IMR-90 (cell line): ENCODE measurements around the gene SLC25A12. TPM values are rescaled to one million over a fixed set of nuclear protein-coding genes. Genes with fewer than 3 reads are reported as not detected.

ENCODE experiments used
- ATAC-seq: fragments of 200-7000 bp; cut with Tn5 transposase; 2 replicates; pipeline ENCODE4 v1.9.1; 2020; ENCODE audit warnings: low read depth, mild to moderate bottlenecking, moderate library complexity
- BruUV-seq: library from RNA; stranded (reverse); fragments of 400-500 nt; replicated peaks from 2 replicates; lab custom pipeline; 2021; lab: Mats Ljungman, UMichigan
- CTCF ChIA-PET: fragments of 300-600 bp; formaldehyde crosslinking; extraction: SDS; loops from one replicate; lab custom pipeline; 2021; ENCODE audit warnings: antibody characterized with exemption; lab: Yijun Ruan, JAX
- POLR2A ChIA-PET: fragments of 300-600 bp; sonication (Branson Sonifier 250); formaldehyde crosslinking; loops from one replicate; lab custom pipeline; 2022; ENCODE audit warnings: antibody characterized with exemption; ENCODE audit not compliant: unreplicated experiment; lab: Charles Lee
- DNase-seq: peaks from one replicate; pipeline ENCODE4 v3.0.0; 2013
- H2AFZ ChIP-seq: replicated peaks from 2 replicates; pipeline ENCODE3; 2013; ENCODE audit warnings: low read length, mild to moderate bottlenecking; ENCODE audit not compliant: poor library complexity
- H2AK5ac ChIP-seq: 2 replicates; pipeline ENCODE4 v1.6.1; 2013; ENCODE audit warnings: low read depth, low read length, inconsistent platforms
- H2AK9ac ChIP-seq: replicated peaks from 2 replicates; pipeline ENCODE3; 2013; ENCODE audit warnings: mild to moderate bottlenecking, low read depth, low read length, moderate library complexity; ENCODE audit not compliant: poor library complexity
- H2BK120ac ChIP-seq: 2 replicates; pipeline ENCODE4 v1.6.1; 2013; ENCODE audit warnings: low read depth, low read length, inconsistent platforms
- H2BK15ac ChIP-seq: 3 replicates; pipeline ENCODE4 v1.6.1; 2013; ENCODE audit warnings: low read depth, low read length, inconsistent platforms
- H2BK20ac ChIP-seq: 2 replicates; pipeline ENCODE4 v1.6.1; 2013; ENCODE audit warnings: low read depth, mild to moderate bottlenecking, inconsistent platforms, low read length, moderate library complexity
- H2BK5ac ChIP-seq: 2 replicates; pipeline ENCODE4 v1.6.1; 2013; ENCODE audit warnings: mild to moderate bottlenecking, low read depth, low read length, inconsistent platforms; ENCODE audit not compliant: poor library complexity, severe bottlenecking
- H3K14ac ChIP-seq: replicated peaks from 2 replicates; pipeline ENCODE4 v1.6.1; 2013; ENCODE audit warnings: low read depth, low read length, inconsistent platforms
- H3K18ac ChIP-seq: 2 replicates; pipeline ENCODE4 v1.6.1; 2013; ENCODE audit warnings: low read depth, low read length, control low read depth
- H3K23ac ChIP-seq: 2 replicates; pipeline ENCODE4 v1.6.1; 2013; ENCODE audit warnings: low read depth, low read length, inconsistent platforms
- H3K27ac ChIP-seq: 2 replicates; pipeline ENCODE4 v1.5.1; 2013; ENCODE audit warnings: mild to moderate bottlenecking, control low read depth, low read length; ENCODE audit not compliant: insufficient read depth
- H3K27me3 ChIP-seq: 2 replicates; pipeline ENCODE4 v1.6.1; 2013; ENCODE audit warnings: low read length; ENCODE audit not compliant: control insufficient read depth, insufficient read depth
- H3K36me3 ChIP-seq: 2 replicates; pipeline ENCODE4 v1.6.1; 2013; ENCODE audit warnings: low read length, mixed read lengths; ENCODE audit not compliant: control insufficient read depth, insufficient read depth
- H3K4ac ChIP-seq: 2 replicates; pipeline ENCODE4 v1.6.1; 2013; ENCODE audit warnings: low read depth, low read length, inconsistent platforms
- H3K4me1 ChIP-seq: 2 replicates; pipeline ENCODE4 v1.6.1; 2013; ENCODE audit warnings: low read length, mixed read lengths; ENCODE audit not compliant: control insufficient read depth, insufficient read depth
- H3K4me2 ChIP-seq: 2 replicates; pipeline ENCODE4 v1.6.1; 2013; ENCODE audit warnings: low read depth, mild to moderate bottlenecking, control low read depth, low read length, moderate library complexity
- H3K4me3 ChIP-seq: 2 replicates; pipeline ENCODE4 v1.5.1; 2013; ENCODE audit warnings: low read depth, mild to moderate bottlenecking, control low read depth, low read length, moderate library complexity; ENCODE audit not compliant: insufficient read depth
- H3K56ac ChIP-seq: 2 replicates; pipeline ENCODE4 v1.6.1; 2013; ENCODE audit warnings: low read length, inconsistent platforms; ENCODE audit not compliant: insufficient read depth; ENCODE audit errors: extremely low read depth
- H3K79me1 ChIP-seq, 2 experiments: 2 replicates each; pipeline ENCODE4 v1.6.1; 2013; ENCODE audit warnings: low read length in 2 of 2, inconsistent platforms in 1 of 2, low read depth in 1 of 2
- H3K9ac ChIP-seq: 2 replicates; pipeline ENCODE4 v1.6.1; 2013; ENCODE audit warnings: low read depth, low read length, control low read depth
- H3K9me1 ChIP-seq: 2 replicates; pipeline ENCODE4 v1.6.1; 2013; ENCODE audit warnings: low read length, inconsistent platforms; ENCODE audit not compliant: insufficient read depth
- H3K9me3 ChIP-seq: 2 replicates; pipeline ENCODE4 v1.6.1; 2013; ENCODE audit warnings: low read length; ENCODE audit not compliant: control insufficient read depth, insufficient read depth
- H4K20me1 ChIP-seq: 2 replicates; pipeline ENCODE4 v1.6.1; 2013; ENCODE audit warnings: low read length, inconsistent platforms; ENCODE audit not compliant: insufficient read depth
- H4K5ac ChIP-seq: 2 replicates; pipeline ENCODE4 v1.6.1; 2013; ENCODE audit warnings: mild to moderate bottlenecking, low read depth, low read length, control low read depth
- H4K8ac ChIP-seq, 2 experiments: 2 replicates each; pipeline ENCODE4 v1.6.1; 2013; ENCODE audit warnings: low read depth in 2 of 2, low read length in 2 of 2, control low read depth in 1 of 2, inconsistent platforms in 1 of 2
- H4K91ac ChIP-seq: 2 replicates; pipeline ENCODE4 v1.6.1; 2013; ENCODE audit warnings: low read depth, low read length, inconsistent platforms; ENCODE audit not compliant: insufficient read depth
- BHLHE40 ChIP-seq: fragments of 150-350 bp; IDR thresholded peaks from 2 replicates; pipeline ENCODE4 v1.6.1; 2016; ENCODE audit warnings: mild to moderate bottlenecking, low read depth, low read length
- CEBPB ChIP-seq: IDR thresholded peaks from 2 replicates; pipeline ENCODE4 v1.6.1; 2012; ENCODE audit warnings: low read depth, low read length, improper control_type of control experiment
- CHD1 ChIP-seq: IDR thresholded peaks from 2 replicates; pipeline ENCODE4 v1.6.1; 2012; ENCODE audit warnings: low read depth, low read length, improper control_type of control experiment
- CTCF ChIP-seq: conservative IDR thresholded peaks from 2 replicates; pipeline ENCODE4 v1.5.1; 2012; ENCODE audit warnings: mild to moderate bottlenecking, low read depth, low read length, improper control_type of control experiment
- ELK1 ChIP-seq: fragments of 150-350 bp; IDR thresholded peaks from 2 replicates; pipeline ENCODE4 v1.6.1; 2016; ENCODE audit warnings: low read depth, mild to moderate bottlenecking, low read length, moderate library complexity, borderline replicate concordance
- FOS ChIP-seq: fragments of 150-350 bp; IDR thresholded peaks from 2 replicates; pipeline ENCODE4 v1.6.1; 2016; ENCODE audit warnings: low read depth, low read length
- MAFK ChIP-seq: IDR thresholded peaks from 2 replicates; pipeline ENCODE4 v1.6.1; 2012; ENCODE audit warnings: low read depth, low read length, improper control_type of control experiment
- MAZ ChIP-seq: IDR thresholded peaks from 2 replicates; pipeline ENCODE4 v1.6.1; 2012; ENCODE audit warnings: low read depth, mild to moderate bottlenecking, low read length, improper control_type of control experiment, moderate library complexity, borderline replicate concordance
- MXI1 ChIP-seq: IDR thresholded peaks from 2 replicates; pipeline ENCODE4 v1.6.1; 2012; ENCODE audit warnings: low read depth, mild to moderate bottlenecking, low read length, moderate library complexity, borderline replicate concordance
- NFE2L2 ChIP-seq: fragments of 150-350 bp; IDR thresholded peaks from 2 replicates; pipeline ENCODE4 v1.6.1; 2016; ENCODE audit warnings: low read depth, mild to moderate bottlenecking, low read length
- POLR2A ChIP-seq: IDR thresholded peaks from 2 replicates; pipeline ENCODE4 v1.6.1; 2012; ENCODE audit warnings: mild to moderate bottlenecking, low read depth, low read length
- RAD21 ChIP-seq: IDR thresholded peaks from 2 replicates; pipeline ENCODE4 v1.6.1; 2012; ENCODE audit warnings: low read length, improper control_type of control experiment
- RCOR1 ChIP-seq: IDR thresholded peaks from 2 replicates; pipeline ENCODE4 v1.6.1; 2012; ENCODE audit warnings: mild to moderate bottlenecking, low read length, improper control_type of control experiment; ENCODE audit not compliant: insufficient replicate concordance
- RFX5 ChIP-seq: IDR thresholded peaks from 2 replicates; pipeline ENCODE4 v1.8.0; 2012; ENCODE audit warnings: low read depth, mild to moderate bottlenecking, low read length, moderate library complexity
- SMC3 ChIP-seq: fragments of 150-350 bp; IDR thresholded peaks from 2 replicates; pipeline ENCODE4 v1.6.1; 2016; ENCODE audit warnings: low read depth, mild to moderate bottlenecking, antibody characterized with exemption, low read length, moderate library complexity
- USF2 ChIP-seq: fragments of 150-350 bp; IDR thresholded peaks from 2 replicates; pipeline ENCODE4 v1.6.1; 2017; ENCODE audit warnings: mild to moderate bottlenecking, antibody characterized with exemption, low read length, low read depth
- WGBS, 2 experiments: methylation state at CpG; one replicate each; pipeline versions ENCODE4 v1.1.5 to v1.1.7; 2013; ENCODE audit warnings: missing lambda C conversion rate in 2 of 2; ENCODE audit not compliant: insufficient read length in 1 of 2; ENCODE audit errors: extremely low coverage in 2 of 2; 5-methylcytosine and 5-hydroxymethylcytosine counted together
- dilution Hi-C: fragments of 300-500 bp; cut with HindIII; formaldehyde crosslinking; loops from one replicate; pipeline ENCODE4 v1.14.3; 2018; ENCODE audit warnings: low sequenced_read_pairs; ENCODE audit not compliant: unreplicated experiment
- in situ Hi-C: fragments of 300-500 bp; cut with MboI; formaldehyde crosslinking; loops from 3 replicates; pipeline ENCODE4 v1.14.3; 2019; ENCODE audit warnings: low sequenced_read_pairs, inconsistent platforms, mixed read lengths
- intact Hi-C: fragments of 100-400 bp; cut with micrococcal nuclease; formaldehyde crosslinking; loops from 2 replicates; pipeline ENCODE4 v1.10.0; 2022
- polyA plus RNA-seq, 3 experiments: library from polyadenylated mRNA; depleted of rRNA; stranded (reverse); fragments of >200 nt; gene quantifications; 2 replicates each; pipeline ENCODE4 v1.2.3, GENCODE V29; 2012; ENCODE audit warnings: low replicate concordance in 1 of 3
- total RNA-seq: library from RNA; depleted of rRNA; stranded (reverse); fragments of >200 nt; gene quantifications from 2 replicates; pipeline ENCODE4 v1.2.3, GENCODE V29; 2012

SLC25A12 gene
- total and polyA plus RNA-seq, 2 of the 4 experiments (the other 2 are of a cell fraction), result 16.3 to 17.6 TPM

GRCh38 chr2:171807831-171808393 lies 86.1 kb downstream of the SLC25A12 start:
- H2AK9ac ChIP-seq, result no peak overlapping the region
- H3K9me3 ChIP-seq, result no peaks in the 10 kb centered on the region
- H3K4me3 ChIP-seq, result no peak overlapping the region
- H3K14ac ChIP-seq, result no peak overlapping the region
- no peak overlapping the region for H3K18ac ChIP-seq
- no peak overlapping the region for H2AK5ac ChIP-seq
- 20% methylated on average over 1 of the region's 5 CpGs; no CpG with 5 or more reads in 1 of the 2 experiments for WGBS, 2 experiments
- H3K9ac ChIP-seq, result no peak overlapping the region
- peaks cover 6% of the 10 kb centered on the region; the same call in 1 of the 2 replicates for H3K4me1 ChIP-seq
- no peak overlapping the region for H3K27ac ChIP-seq
- no peak overlapping the region for H3K23ac ChIP-seq
- no peak overlapping the region for H3K4me2 ChIP-seq
- 0 out of 2 replicates have a peak, but pooled peaks cover 4% of the 10 kb centered on the region for H3K9me1 ChIP-seq
- POLR2A ChIA-PET, result no interaction called here
- no peak overlapping the region for H2AFZ ChIP-seq
- ATAC-seq (no peak), DNase-seq (no peak)
- no peak for TF ChIP-seq ELK1
- TF ChIP-seq MAZ, result no peak
- TF ChIP-seq POLR2A, result no peak
- TF ChIP-seq RCOR1, result no peak
- TF ChIP-seq CHD1, result no peak
- TF ChIP-seq CEBPB, result no peak
- no peak for TF ChIP-seq RAD21
- TF ChIP-seq FOS, result no peak
- TF ChIP-seq BHLHE40, result no peak
- no peak for TF ChIP-seq USF2
- no peak for TF ChIP-seq RFX5
- TF ChIP-seq MAFK, result no peak
- TF ChIP-seq MXI1, result no peak
- no peak for TF ChIP-seq NFE2L2
- TF ChIP-seq CTCF, result no peak
- TF ChIP-seq SMC3, result no peak
- intact Hi-C loops, result no loop called here
- BruUV-seq, result no TSS peak
- H4K91ac ChIP-seq, result no peak overlapping the region
- H2BK15ac ChIP-seq, result no peak overlapping the region
- in situ Hi-C loops, result loop anchor here (5.0 to 25.0 kb wide), 2 partner anchors 299 to 654 kb away; no protein-coding TSS in a partner anchor
- H3K4ac ChIP-seq, result no peak overlapping the region
- no peaks in the 10 kb centered on the region for H3K79me1 ChIP-seq
- H3K56ac ChIP-seq, result no peak overlapping the region
- H4K8ac ChIP-seq, result no peak overlapping the region
- H4K20me1 ChIP-seq, result no peaks in the 10 kb centered on the region
- H3K36me3 ChIP-seq, result peaks cover 4% of the 10 kb centered on the region; the same call in 1 of the 2 replicates
- no peaks in the 10 kb centered on the region for H3K27me3 ChIP-seq
- dilution Hi-C loops, result no loop called here
- H2BK5ac ChIP-seq, result no peak overlapping the region
- H2BK120ac ChIP-seq, result no peak overlapping the region
- CTCF ChIA-PET, result no interaction called here
- H2BK20ac ChIP-seq, result no peak overlapping the region
- H4K5ac ChIP-seq, result no peak overlapping the region
